GM12865 (cell line): ENCODE results near the gene C6orf47.
A peak's percentile ranks its signal among the peaks of the same experiment; 100 is the strongest.

Experiments used
- DNase-seq: peaks from one replicate; pipeline ENCODE4 v3.0.0; 2010; ENCODE audit warnings: low read depth
- H3K4me3 ChIP-seq: 2 replicates; pipeline ENCODE4 v1.5.1; 2011; ENCODE audit warnings: mild to moderate bottlenecking, low read depth, low read length, control low read depth
- CTCF ChIP-seq: IDR thresholded peaks from 2 replicates; pipeline ENCODE4 v1.5.1; 2011; ENCODE audit warnings: low read length, control low read depth, low read depth, inconsistent platforms; ENCODE audit not compliant: insufficient read depth; ENCODE audit errors: missing control alignments

Gene C6orf47

GRCh38 chr6:31624070-31624469 is 36.5 kb downstream of the C6orf47 start:
- no peak for TF ChIP-seq CTCF
- H3K4me3 ChIP-seq: no peak overlapping the region
- no peak for DNase-seq

DNA sequence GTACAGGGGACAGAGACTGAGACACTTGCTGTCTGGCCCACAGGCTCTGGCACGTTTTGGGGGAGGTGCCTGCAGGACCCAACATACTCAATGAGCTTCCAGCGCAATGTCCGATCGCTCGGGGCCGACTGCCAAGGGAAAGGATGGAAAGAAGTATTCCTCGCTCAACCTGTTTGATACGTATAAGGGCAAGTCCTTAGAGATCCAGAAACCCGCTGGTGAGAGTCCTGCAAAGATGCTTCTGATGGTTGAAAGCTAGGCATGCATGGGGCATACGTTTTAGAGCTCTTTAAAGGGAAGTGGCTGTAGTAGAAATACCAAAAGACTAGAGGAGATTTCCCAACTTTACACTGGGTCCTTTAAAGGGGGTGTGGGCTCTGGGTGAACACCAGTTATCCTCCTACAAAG is 37.9 kb downstream of the C6orf47 start:
- H3K4me3 ChIP-seq: no peak overlapping the region
- no peak for DNase-seq
- no peak for TF ChIP-seq CTCF

DNA sequence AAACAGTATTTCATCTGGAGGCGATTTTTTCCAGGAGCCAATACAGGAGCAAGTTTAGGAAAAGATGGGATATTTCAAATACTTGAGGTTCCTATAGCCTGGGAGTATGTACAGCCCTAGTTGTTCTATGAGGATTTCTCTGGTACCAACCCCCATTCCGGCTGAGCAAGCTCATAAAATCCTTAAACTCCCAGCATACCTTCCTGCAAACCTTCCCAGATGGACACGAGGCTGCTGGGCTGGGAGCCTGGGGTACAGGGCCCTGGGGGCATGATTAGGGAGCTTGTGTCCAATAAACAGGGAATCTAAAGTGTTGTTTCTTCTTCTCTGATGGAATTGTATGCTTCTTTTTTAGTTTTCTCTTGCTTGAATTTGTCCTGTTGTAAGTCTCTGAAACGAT is 38.6 kb downstream of the C6orf47 start:
- H3K4me3 ChIP-seq: peak overlapping the region; percentile 98
- DNase-seq: no peak
- TF ChIP-seq CTCF: no peak

GRCh38 chr6:31621320-31621939 is 39.1 kb downstream of the C6orf47 start:
- TF ChIP-seq CTCF: no peak
- peak overlapping the region; percentile 98 for H3K4me3 ChIP-seq
- DNase-seq: no peak

DNA sequence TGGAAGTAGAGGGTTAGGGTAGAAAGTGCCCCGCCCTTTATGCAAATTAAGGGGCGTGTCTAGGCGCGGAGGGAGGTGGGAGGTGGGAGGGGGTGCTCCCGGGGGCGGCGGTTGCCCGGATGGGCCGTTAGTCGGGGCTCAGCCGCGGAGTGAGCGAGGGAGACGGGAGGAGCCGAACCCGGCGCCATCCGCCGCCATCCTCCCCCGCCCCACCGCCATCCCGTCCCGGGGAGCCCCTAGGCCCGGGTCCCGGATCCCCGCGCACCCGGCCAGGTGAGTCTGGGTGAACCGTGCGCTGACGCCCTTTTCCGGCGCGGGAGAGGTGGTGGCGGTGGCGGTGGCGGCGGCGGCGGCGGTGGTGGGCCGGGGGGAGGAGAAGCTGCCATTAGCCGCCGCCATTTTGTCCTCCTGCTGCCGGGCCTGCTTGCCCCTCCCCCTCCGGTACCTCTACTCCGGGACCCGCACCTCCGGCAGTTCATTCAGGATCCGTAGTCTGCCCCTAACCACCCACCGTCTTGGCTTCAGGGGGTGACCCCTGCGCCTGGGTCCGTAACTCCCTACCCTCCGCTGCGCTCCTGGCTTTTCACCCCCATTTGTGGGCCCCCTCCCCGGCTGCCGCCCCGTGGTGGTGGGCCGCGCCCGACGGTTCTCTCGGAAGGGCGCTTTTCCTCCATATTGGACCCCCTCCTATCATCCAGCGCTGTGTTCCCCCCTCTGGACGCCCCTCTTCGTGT is 39.8 kb downstream of the C6orf47 start, which contains the start of gene PRRC2A:
Gene PRRC2A, plus strand, starts transcription at position 130 of the 734 bp plus-strand sequence. CDS start 2,075 bp downstream, outside the sequence.
- TF ChIP-seq CTCF: no peak
- peak within 1 kb of the TSS; percentile 98 for H3K4me3 ChIP-seq
- no peak for DNase-seq

DNA sequence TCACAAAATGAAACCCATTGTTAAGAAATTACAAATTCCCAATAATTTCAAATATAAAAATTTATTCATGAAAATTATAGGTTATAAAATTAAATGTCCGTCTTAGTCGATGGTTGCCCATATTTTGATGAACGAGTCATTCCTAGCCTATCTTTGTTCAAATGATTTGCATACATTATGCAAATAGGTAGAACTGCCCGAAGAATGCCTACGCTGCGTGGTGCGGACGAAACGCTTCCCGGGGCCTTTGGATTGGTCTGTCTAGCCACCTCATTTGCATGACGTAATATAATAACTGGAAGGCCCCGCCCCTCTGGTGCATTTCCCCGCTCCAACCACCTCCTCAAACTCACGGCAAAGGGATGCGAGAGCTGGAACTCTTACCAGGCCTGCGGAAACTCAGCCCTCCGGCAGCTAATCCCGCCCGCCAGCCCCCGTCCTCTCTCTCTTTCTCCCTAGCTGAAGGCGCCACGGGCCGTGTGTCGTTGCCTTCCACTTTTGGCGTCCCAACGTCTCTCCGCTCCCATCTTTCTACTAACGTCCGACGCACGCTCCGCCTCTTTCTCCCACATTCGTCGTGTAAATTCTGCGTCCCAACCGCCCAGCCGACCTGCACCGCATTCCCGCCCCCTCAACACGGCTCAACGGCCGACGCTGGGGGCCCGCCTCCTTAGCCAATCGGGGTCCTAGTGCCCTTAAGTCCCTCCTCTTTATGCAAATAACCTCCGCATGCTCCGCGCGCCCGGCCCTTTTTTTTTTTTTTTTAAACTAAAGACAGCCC is 40.6 kb downstream of the C6orf47 start:
- peak; percentile 100 for DNase-seq
- peak overlapping the region; percentile 68 for H3K4me3 ChIP-seq
- no peak for TF ChIP-seq CTCF
